PC-3 (cell line): ENCODE data around the gene RECQL5. TPM values are rescaled to one million over a fixed set of nuclear protein-coding genes. Genes with fewer than 3 reads are reported as not detected.

Source experiments
- ATAC-seq: fragments of 200-7000 bp; cut with Tn5 transposase; 2 replicates; pipeline ENCODE4 v1.9.1; 2020; ENCODE audit warnings: mild to moderate bottlenecking, moderate library complexity
- BruUV-seq: library from RNA; stranded (reverse); fragments of 400-500 nt; replicated peaks from 2 replicates; lab custom pipeline; 2021; lab: Mats Ljungman, UMichigan
- CTCF ChIA-PET: fragments of 300-600 bp; sonication (Branson Sonifier 250); formaldehyde crosslinking; loops from one replicate; lab custom pipeline; 2022; ENCODE audit warnings: antibody characterized with exemption; lab: Charles Lee
- POLR2A ChIA-PET: fragments of 300-600 bp; sonication (Branson Sonifier 250); formaldehyde crosslinking; loops from one replicate; lab custom pipeline; 2022; ENCODE audit warnings: antibody characterized with exemption; ENCODE audit not compliant: unreplicated experiment; lab: Charles Lee
- DNase-seq: peaks from one replicate; pipeline ENCODE4 v3.0.0-alpha.2; 2015
- H2AFZ ChIP-seq: fragments of 300-600 bp; sonication (generic); 2 replicates; pipeline ENCODE4 v1.6.0; 2016; ENCODE audit warnings: antibody characterized with exemption, low read length
- H3F3A ChIP-seq: fragments of 300-600 bp; sonication (generic); one replicate; pipeline ENCODE4 v1.6.0; 2017; ENCODE audit warnings: antibody characterized with exemption, low read length, control low read depth, mild to moderate bottlenecking; ENCODE audit not compliant: unreplicated experiment
- H3K27ac ChIP-seq: fragments of 300-600 bp; sonication (generic); 2 replicates; pipeline ENCODE4 v1.5.1; 2016; ENCODE audit warnings: mild to moderate bottlenecking, low read length
- H3K27me3 ChIP-seq: fragments of 300-600 bp; sonication (generic); 2 replicates; pipeline ENCODE4 v1.6.1; 2016; ENCODE audit warnings: low read length, mixed read lengths
- H3K36me3 ChIP-seq: fragments of 300-600 bp; sonication (generic); 2 replicates; pipeline ENCODE4 v1.6.1; 2016; ENCODE audit warnings: low read depth, mixed run types, low read length, mixed read lengths
- H3K4me1 ChIP-seq: fragments of 300-600 bp; sonication (generic); 2 replicates; pipeline ENCODE4 v1.5.1; 2016; ENCODE audit warnings: low read length; ENCODE audit not compliant: insufficient read depth
- H3K4me2 ChIP-seq: fragments of 300-600 bp; sonication (generic); 2 replicates; pipeline ENCODE4 v1.6.0; 2016; ENCODE audit warnings: low read length
- H3K4me3 ChIP-seq: fragments of 300-600 bp; sonication (generic); 2 replicates; pipeline ENCODE4 v1.5.1; 2016; ENCODE audit warnings: mild to moderate bottlenecking, low read length, mixed read lengths
- H3K79me2 ChIP-seq: fragments of 300-600 bp; sonication (generic); 2 replicates; pipeline ENCODE4 v1.6.1; 2017; ENCODE audit warnings: low read length, mixed read lengths
- H3K9ac ChIP-seq: fragments of 300-600 bp; sonication (generic); 2 replicates; pipeline ENCODE4 v1.6.0; 2016; ENCODE audit warnings: mild to moderate bottlenecking, low read length
- H3K9me2 ChIP-seq: fragments of 300-600 bp; sonication (generic); replicated peaks from 2 replicates; pipeline ENCODE4 v1.6.1; 2016; ENCODE audit warnings: mixed run types, low read length, mixed read lengths
- H3K9me3 ChIP-seq: fragments of 300-600 bp; sonication (generic); 2 replicates; pipeline ENCODE4 v1.6.1; 2016; ENCODE audit warnings: low read length, mixed read lengths
- H4K20me1 ChIP-seq: fragments of 300-600 bp; sonication (generic); 2 replicates; pipeline ENCODE4 v1.6.1; 2016; ENCODE audit warnings: low read length, mixed read lengths
- EZH2 ChIP-seq: fragments of 300-600 bp; sonication (generic); IDR thresholded peaks from one replicate; pipeline ENCODE4 v1.6.1; 2017; ENCODE audit warnings: antibody characterized with exemption, mild to moderate bottlenecking, low read length; ENCODE audit not compliant: unreplicated experiment
- EZH2phosphoT487 ChIP-seq: fragments of 300-600 bp; sonication (generic); IDR thresholded peaks from 2 replicates; pipeline ENCODE4 v1.6.1; 2018; ENCODE audit warnings: mild to moderate bottlenecking, antibody characterized with exemption, low read length, borderline replicate concordance
- intact Hi-C: fragments of 100-400 bp; cut with micrococcal nuclease; formaldehyde crosslinking; loops from 2 replicates; pipeline ENCODE4 v1.9.0; 2023
- total RNA-seq: library from RNA; depleted of rRNA; stranded (reverse); fragments of >200 nt; gene quantifications from 2 replicates; pipeline ENCODE4 v1.2.3, GENCODE V29; 2014
- TF ChIP-seq, protein P1 (sequence below): fragments of 300-600 bp; sonication (generic); conservative IDR thresholded peaks from 2 replicates; pipeline ENCODE4 v1.5.1; 2017; ENCODE audit warnings: antibody characterized with exemption, low read depth, mild to moderate bottlenecking, low read length

The RECQL5 gene
- total RNA-seq, 1 experiment from 2014 or later, result 54.2 TPM

DNA sequence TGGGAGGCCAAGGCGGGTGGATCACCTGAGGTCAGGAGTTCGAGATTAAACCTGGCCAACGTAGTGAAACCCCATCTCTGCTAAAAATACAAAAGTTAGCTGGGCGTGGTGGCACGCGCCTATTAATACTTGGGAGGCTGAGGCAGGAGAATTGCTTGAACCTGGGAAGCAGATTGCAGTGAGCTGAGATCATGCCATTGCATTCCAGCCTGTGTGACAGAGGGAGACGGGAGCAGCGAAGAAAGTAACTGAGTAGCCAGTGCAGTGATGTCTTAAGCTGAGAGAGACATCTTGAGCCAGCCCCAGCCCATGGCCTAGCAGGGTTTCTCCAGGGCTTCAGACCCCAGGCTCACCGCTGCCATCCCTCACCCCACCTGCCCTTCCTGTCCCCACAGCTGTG lies 43.6 kb downstream of the RECQL5 start:
- no peaks in the 10 kb centered on the region for H3K9me2 ChIP-seq
- H3F3A ChIP-seq, result no peaks in the 10 kb centered on the region
- H3K9ac ChIP-seq, result no peak overlapping the region
- H3K9me3 ChIP-seq, result no peaks in the 10 kb centered on the region
- no peak overlapping the region for H3K4me3 ChIP-seq
- no peak for ATAC-seq
- no peak overlapping the region for H3K4me2 ChIP-seq
- no peak overlapping the region for H3K27ac ChIP-seq
- H3K79me2 ChIP-seq, result no peaks in the 10 kb centered on the region
- TF ChIP-seq, protein P1, sequence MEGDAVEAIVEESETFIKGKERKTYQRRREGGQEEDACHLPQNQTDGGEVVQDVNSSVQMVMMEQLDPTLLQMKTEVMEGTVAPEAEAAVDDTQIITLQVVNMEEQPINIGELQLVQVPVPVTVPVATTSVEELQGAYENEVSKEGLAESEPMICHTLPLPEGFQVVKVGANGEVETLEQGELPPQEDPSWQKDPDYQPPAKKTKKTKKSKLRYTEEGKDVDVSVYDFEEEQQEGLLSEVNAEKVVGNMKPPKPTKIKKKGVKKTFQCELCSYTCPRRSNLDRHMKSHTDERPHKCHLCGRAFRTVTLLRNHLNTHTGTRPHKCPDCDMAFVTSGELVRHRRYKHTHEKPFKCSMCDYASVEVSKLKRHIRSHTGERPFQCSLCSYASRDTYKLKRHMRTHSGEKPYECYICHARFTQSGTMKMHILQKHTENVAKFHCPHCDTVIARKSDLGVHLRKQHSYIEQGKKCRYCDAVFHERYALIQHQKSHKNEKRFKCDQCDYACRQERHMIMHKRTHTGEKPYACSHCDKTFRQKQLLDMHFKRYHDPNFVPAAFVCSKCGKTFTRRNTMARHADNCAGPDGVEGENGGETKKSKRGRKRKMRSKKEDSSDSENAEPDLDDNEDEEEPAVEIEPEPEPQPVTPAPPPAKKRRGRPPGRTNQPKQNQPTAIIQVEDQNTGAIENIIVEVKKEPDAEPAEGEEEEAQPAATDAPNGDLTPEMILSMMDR, result no peak
- TF ChIP-seq EZH2, result no peak
- TF ChIP-seq EZH2phosphoT487, result no peak
- no peaks in the 10 kb centered on the region for H3K27me3 ChIP-seq
- no TSS peak for BruUV-seq
- DNase-seq, result no peak
- ChIA-PET CTCF (no interaction called here), POLR2A (no interaction called here)
- H4K20me1 ChIP-seq, result no peaks in the 10 kb centered on the region
- H3K4me1 ChIP-seq, result no peaks in the 10 kb centered on the region
- intact Hi-C loops, result no loop called here
- H3K36me3 ChIP-seq, result no peaks in the 10 kb centered on the region
- H2AFZ ChIP-seq, result no peak overlapping the region

DNA sequence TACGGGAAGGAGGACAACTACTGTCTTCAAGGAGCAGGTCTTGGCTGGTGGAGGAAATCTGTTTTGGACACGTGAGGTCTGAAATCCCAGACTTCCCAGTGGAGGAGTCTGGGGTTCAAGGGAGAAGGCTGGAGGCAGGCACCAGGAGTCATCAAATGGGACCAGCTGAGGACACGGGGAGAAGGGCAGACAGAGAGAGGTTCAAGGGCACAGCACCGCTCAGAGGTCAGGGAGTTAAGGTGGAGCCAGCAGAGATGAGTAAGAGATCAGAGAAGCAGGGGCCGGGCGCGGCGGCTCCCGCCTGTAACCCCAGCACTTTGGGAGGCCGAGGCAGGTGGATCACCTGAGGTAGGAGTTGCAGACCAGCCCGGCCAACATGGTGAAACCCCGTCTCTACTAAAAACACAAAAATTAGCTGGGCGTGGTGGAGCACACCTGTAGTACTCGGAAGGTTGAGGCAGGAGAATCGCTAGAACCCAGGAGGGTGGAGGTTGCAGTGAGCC lies 44.1 kb downstream of the RECQL5 start:
- intact Hi-C loops, result no loop called here
- Histone ChIP-seq H3K4me1 (no peaks in the 10 kb centered on the region), H3K9ac (no peak overlapping the region), H3F3A (no peaks in the 10 kb centered on the region), H3K27ac (no peak overlapping the region), H3K4me2 (no peak overlapping the region), H4K20me1 (no peaks in the 10 kb centered on the region), H3K9me3 (no peaks in the 10 kb centered on the region), H3K27me3 (no peaks in the 10 kb centered on the region), H3K36me3 (no peaks in the 10 kb centered on the region), H3K9me2 (no peaks in the 10 kb centered on the region), H3K79me2 (no peaks in the 10 kb centered on the region), H2AFZ (no peak overlapping the region), H3K4me3 (no peak overlapping the region)
- POLR2A ChIA-PET, result no interaction called here
- CTCF ChIA-PET, result no interaction called here
- no TSS peak for BruUV-seq
- DNase-seq (no peak), ATAC-seq (no peak)
- TF ChIP-seq, protein P1, result no peak
- TF ChIP-seq EZH2phosphoT487 (no peak), EZH2 (no peak)

DNA sequence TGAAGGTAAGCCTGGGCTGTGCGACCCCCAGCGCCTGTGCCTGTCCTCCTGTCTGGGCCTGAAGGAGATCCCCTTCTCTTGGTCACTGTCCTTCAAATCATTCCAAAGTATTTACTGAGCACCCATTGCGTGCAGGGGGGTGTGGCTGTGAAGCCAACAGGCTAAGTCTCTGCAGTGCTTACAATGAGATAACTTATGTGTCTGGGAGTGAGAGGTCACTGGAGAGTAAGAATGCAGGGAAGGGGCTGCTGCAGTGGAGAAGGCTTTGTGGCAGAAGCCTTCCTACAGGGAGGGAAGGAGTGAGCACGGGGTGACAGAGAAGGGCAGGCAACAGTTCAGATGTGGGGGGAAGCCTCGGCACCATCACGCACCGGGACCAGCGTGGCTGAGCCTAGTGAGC lies 44.9 kb downstream of the RECQL5 start:
- Histone ChIP-seq H3K27me3 (no peaks in the 10 kb centered on the region), H3K9me3 (no peaks in the 10 kb centered on the region), H3K4me2 (no peak overlapping the region), H3K36me3 (no peaks in the 10 kb centered on the region), H3K4me1 (no peaks in the 10 kb centered on the region), H3K79me2 (no peaks in the 10 kb centered on the region), H3K27ac (no peak overlapping the region), H4K20me1 (no peaks in the 10 kb centered on the region), H3F3A (no peaks in the 10 kb centered on the region), H2AFZ (no peak overlapping the region), H3K9ac (no peak overlapping the region), H3K9me2 (no peaks in the 10 kb centered on the region), H3K4me3 (no peak overlapping the region)
- ChIA-PET CTCF (interaction anchor here (3.2 kb wide), 1 partner anchor 11 kb away, joined by 8 read pairs; the partner anchor contains the start of gene SMIM5), POLR2A (no interaction called here)
- BruUV-seq, result TSS peak; percentile 5
- ATAC-seq (no peak), DNase-seq (no peak)
- intact Hi-C loops, result no loop called here
- TF ChIP-seq, protein P1, result no peak
- TF ChIP-seq EZH2, result no peak
- TF ChIP-seq EZH2phosphoT487, result no peak
